SK-N-SH treated with all-trans-retinoic acid at 6 μM for 48 hours (cell line): Measurements from ENCODE around the gene TNPO1.
"Not testable (repeated sequence)": the region's sequence is repeated elsewhere in the genome, so short reads cannot be mapped to it uniquely, and the experiment has no call there.

ENCODE experiments used
- ATAC-seq: fragments of 200-7000 bp; cut with Tn5 transposase; 3 replicates; pipeline ENCODE4 v1.9.1; 2020; ENCODE audit warnings: mild to moderate bottlenecking, moderate library complexity
- BACH2 ChIP-seq: fragments of 250-450 bp; sonication (Bioruptor Pico); IDR thresholded peaks from 2 replicates; pipeline ENCODE4 v1.9.0; 2021; ENCODE audit warnings: mild to moderate bottlenecking, borderline replicate concordance
- CREB5 ChIP-seq: fragments of 250-450 bp; sonication (Bioruptor Pico); IDR thresholded peaks from 2 replicates; pipeline ENCODE4 v1.5.1; 2020; ENCODE audit warnings: low read depth, mild to moderate bottlenecking, moderate library complexity
- CSDC2 ChIP-seq: fragments of 250-450 bp; sonication (Bioruptor Pico); IDR thresholded peaks from 2 replicates; pipeline ENCODE4 v1.5.0; 2020; ENCODE audit warnings: mild to moderate bottlenecking, moderate library complexity
- GLIS3 ChIP-seq: fragments of 250-450 bp; sonication (Bioruptor Pico); IDR thresholded peaks from 2 replicates; pipeline ENCODE4 v1.5.0; 2020; ENCODE audit warnings: mild to moderate bottlenecking, moderate library complexity
- ISL1 ChIP-seq: fragments of 250-450 bp; sonication (Bioruptor Pico); IDR thresholded peaks from 2 replicates; pipeline ENCODE4 v2.1.2; 2022; ENCODE audit warnings: mild to moderate bottlenecking, moderate library complexity
- PATZ1 ChIP-seq: fragments of 250-450 bp; sonication (Bioruptor Pico); IDR thresholded peaks from 2 replicates; pipeline ENCODE4 v1.8.0; 2020; ENCODE audit warnings: mild to moderate bottlenecking, moderate library complexity, borderline replicate concordance
- POU6F1 ChIP-seq: fragments of 250-450 bp; sonication (Bioruptor Pico); IDR thresholded peaks from 2 replicates; pipeline ENCODE4 v1.8.0; 2021; ENCODE audit warnings: low read depth, mild to moderate bottlenecking, moderate library complexity, borderline replicate concordance
- PPARA ChIP-seq: fragments of 250-450 bp; sonication (Bioruptor Pico); IDR thresholded peaks from 2 replicates; pipeline ENCODE4 v1.5.0; 2020; ENCODE audit warnings: mild to moderate bottlenecking, borderline replicate concordance
- RARB ChIP-seq: fragments of 250-450 bp; sonication (Bioruptor Pico); IDR thresholded peaks from 2 replicates; pipeline ENCODE4 v1.8.0; 2021; ENCODE audit warnings: mild to moderate bottlenecking, moderate library complexity
- SNAI2 ChIP-seq: fragments of 250-450 bp; sonication (Bioruptor Pico); IDR thresholded peaks from 2 replicates; pipeline ENCODE4 v1.5.0; 2020; ENCODE audit warnings: mild to moderate bottlenecking, moderate library complexity
- TCF4 ChIP-seq: fragments of 250-450 bp; sonication (Bioruptor Pico); IDR thresholded peaks from 2 replicates; pipeline ENCODE4 v1.8.0; 2021; ENCODE audit warnings: mild to moderate bottlenecking, moderate library complexity, borderline replicate concordance
- TOX ChIP-seq: fragments of 250-450 bp; sonication (Bioruptor Pico); IDR thresholded peaks from 2 replicates; pipeline ENCODE4 v1.8.0; 2021; ENCODE audit warnings: mild to moderate bottlenecking, moderate library complexity, borderline replicate concordance
- TSHZ2 ChIP-seq: fragments of 250-450 bp; sonication (Bioruptor Pico); IDR thresholded peaks from 2 replicates; pipeline ENCODE4 v1.5.0; 2020; ENCODE audit warnings: mild to moderate bottlenecking, moderate library complexity
- ZC3H10 ChIP-seq: fragments of 250-450 bp; sonication (Bioruptor Pico); IDR thresholded peaks from 2 replicates; pipeline ENCODE4 v1.5.1; 2021; ENCODE audit warnings: mild to moderate bottlenecking, moderate library complexity
- ZFP3 ChIP-seq: fragments of 250-450 bp; sonication (Bioruptor Pico); IDR thresholded peaks from 2 replicates; pipeline ENCODE4 v1.5.0; 2020; ENCODE audit warnings: mild to moderate bottlenecking, moderate library complexity
- ZFP30 ChIP-seq: fragments of 450-650 bp; formaldehyde crosslinking; IDR thresholded peaks from 2 replicates; pipeline ENCODE4 v1.5.0; 2022; ENCODE audit warnings: mild to moderate bottlenecking, moderate library complexity
- ZNF565 ChIP-seq: fragments of 450-650 bp; formaldehyde crosslinking; conservative IDR thresholded peaks from 2 replicates; pipeline ENCODE4 v1.5.0; 2020; ENCODE audit warnings: low read depth, mild to moderate bottlenecking, moderate library complexity
- ZNF70 ChIP-seq: fragments of 450-650 bp; formaldehyde crosslinking; IDR thresholded peaks from 2 replicates; pipeline ENCODE4 v1.5.0; 2020; ENCODE audit warnings: mild to moderate bottlenecking, moderate library complexity
- ZNF8 ChIP-seq: fragments of 450-650 bp; formaldehyde crosslinking; IDR thresholded peaks from 2 replicates; pipeline ENCODE4 v1.5.0; 2020; ENCODE audit warnings: mild to moderate bottlenecking, moderate library complexity
- TF ChIP-seq, protein P1 (sequence below): fragments of 250-450 bp; sonication (Bioruptor Pico); IDR thresholded peaks from 2 replicates; pipeline ENCODE4 v1.5.1; 2021; ENCODE audit warnings: mild to moderate bottlenecking, moderate library complexity

TNPO1 gene

GRCh38 chr5:72922422-72922821, 106.0 kb downstream of the TNPO1 start (continued):
- no peak for TF ChIP-seq ISL1 (CRISPR knock-in tag)
- no peak for TF ChIP-seq PPARA (CRISPR knock-in tag)
- TF ChIP-seq GLIS3 (CRISPR knock-in tag), result no peak
- no peak for TF ChIP-seq ZFP30
- TF ChIP-seq ZNF565 (CRISPR knock-in tag), result no peak
- TF ChIP-seq POU6F1, result no peak
- TF ChIP-seq ZC3H10 (CRISPR knock-in tag), result no peak
- no peak for TF ChIP-seq RARB

DNA sequence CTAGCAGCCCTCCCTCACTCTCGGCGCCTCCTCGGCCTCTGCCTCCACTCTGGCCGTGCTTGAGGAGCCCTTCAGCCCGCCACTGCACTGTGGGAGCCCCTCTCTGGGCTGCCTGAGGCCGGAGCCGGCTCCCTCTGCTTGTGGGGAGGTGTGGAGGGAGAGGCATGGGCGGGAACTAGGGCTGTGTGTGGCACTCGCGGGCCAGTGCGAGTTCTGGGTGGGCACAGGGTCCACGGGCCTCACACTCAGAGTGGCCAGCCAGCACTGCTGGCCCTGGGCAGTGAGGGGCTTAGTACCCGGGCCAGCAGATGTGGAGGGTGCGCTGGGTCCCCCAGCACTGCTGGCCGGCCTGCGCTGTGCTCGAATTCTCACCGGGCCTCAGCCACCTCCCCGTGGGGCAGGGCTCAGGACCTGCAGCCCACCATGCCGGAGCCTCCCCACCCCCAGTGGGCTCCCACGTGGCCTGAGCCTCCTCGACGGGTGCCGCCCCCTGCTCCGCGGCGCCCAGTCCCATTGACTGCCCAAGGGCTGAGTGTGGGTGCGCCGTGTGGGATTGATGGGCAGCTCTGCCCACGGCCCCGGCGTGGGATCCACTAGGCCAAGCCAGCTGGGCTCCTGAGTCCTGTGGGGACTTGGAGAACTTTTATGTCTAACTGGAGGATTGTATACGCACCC, 109.0 kb downstream of the TNPO1 start:
- no peak for ATAC-seq
- TF ChIP-seq ZFP3 (CRISPR knock-in tag) (no peak), BACH2 (CRISPR knock-in tag) (no peak), ZNF565 (CRISPR knock-in tag) (no peak), CSDC2 (CRISPR knock-in tag) (no peak), RARB (no peak), CREB5 (CRISPR knock-in tag) (no peak)

DNA sequence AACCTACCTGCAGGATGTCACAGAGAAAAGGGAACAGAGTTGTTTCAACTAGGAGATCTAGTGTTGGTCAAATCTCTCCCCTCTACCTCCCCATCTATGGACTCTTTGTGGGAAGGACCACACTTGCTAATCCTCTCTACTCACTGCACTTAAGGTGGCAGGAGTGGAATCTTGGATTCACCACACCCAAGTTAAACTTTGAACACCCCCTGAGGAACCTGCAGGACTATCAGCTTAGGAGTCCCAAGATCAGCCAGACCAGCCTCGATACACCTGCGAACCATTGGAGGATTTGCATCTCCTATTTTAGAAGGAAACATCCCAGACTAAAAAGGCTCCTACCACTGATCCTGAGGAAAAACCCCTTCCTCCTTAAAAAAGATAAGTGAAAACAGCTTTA, 116.2 kb downstream of the TNPO1 start:
- ATAC-seq, result not testable (repeated sequence)

- ATAC-seq, result not testable (repeated sequence)
These were observed 118.7 kb downstream of the TNPO1 start for GRCh38 chr5:72934953-72935725.

GRCh38 chr5:72936893-72937292, 120.4 kb downstream of the TNPO1 start:
- ATAC-seq, result no peak

GRCh38 chr5:72937517-72938061, 121.1 kb downstream of the TNPO1 start:
- no peak for ATAC-seq
- TF ChIP-seq ZNF8 (CRISPR knock-in tag), result no peak
- no peak for TF ChIP-seq ZFP3 (CRISPR knock-in tag)
- TF ChIP-seq PATZ1 (CRISPR knock-in tag), result no peak
- TF ChIP-seq BACH2 (CRISPR knock-in tag), result no peak
- no peak for TF ChIP-seq TSHZ2 (CRISPR knock-in tag)
- TF ChIP-seq, protein P1, sequence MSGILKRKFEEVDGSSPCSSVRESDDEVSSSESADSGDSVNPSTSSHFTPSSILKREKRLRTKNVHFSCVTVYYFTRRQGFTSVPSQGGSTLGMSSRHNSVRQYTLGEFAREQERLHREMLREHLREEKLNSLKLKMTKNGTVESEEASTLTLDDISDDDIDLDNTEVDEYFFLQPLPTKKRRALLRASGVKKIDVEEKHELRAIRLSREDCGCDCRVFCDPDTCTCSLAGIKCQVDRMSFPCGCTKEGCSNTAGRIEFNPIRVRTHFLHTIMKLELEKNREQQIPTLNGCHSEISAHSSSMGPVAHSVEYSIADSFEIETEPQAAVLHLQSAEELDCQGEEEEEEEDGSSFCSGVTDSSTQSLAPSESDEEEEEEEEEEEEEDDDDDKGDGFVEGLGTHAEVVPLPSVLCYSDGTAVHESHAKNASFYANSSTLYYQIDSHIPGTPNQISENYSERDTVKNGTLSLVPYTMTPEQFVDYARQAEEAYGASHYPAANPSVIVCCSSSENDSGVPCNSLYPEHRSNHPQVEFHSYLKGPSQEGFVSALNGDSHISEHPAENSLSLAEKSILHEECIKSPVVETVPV, result no peak
- TF ChIP-seq TOX (CRISPR knock-in tag), result no peak
- no peak for TF ChIP-seq POU6F1
- TF ChIP-seq CSDC2 (CRISPR knock-in tag), result no peak
- no peak for TF ChIP-seq ISL1 (CRISPR knock-in tag)
- no peak for TF ChIP-seq SNAI2 (CRISPR knock-in tag)
- TF ChIP-seq ZNF70 (CRISPR knock-in tag), result no peak
- no peak for TF ChIP-seq TCF4 (CRISPR knock-in tag)
- TF ChIP-seq RARB, result no peak
- TF ChIP-seq ZNF565 (CRISPR knock-in tag), result no peak

More at GRCh38 chr5:72936893-72937292, 120.4 kb downstream of the TNPO1 start:
- no peak for TF ChIP-seq PPARA (CRISPR knock-in tag)
